GM19351 (cell line): Measurements from ENCODE around the gene MAML3.

ENCODE experiments used
- ATAC-seq: cut with Tn5 transposase; IDR thresholded peaks from one replicate; pipeline ENCODE4 v1.9.1; 2021; ENCODE audit warnings: mild to moderate bottlenecking, moderate library complexity; ENCODE audit not compliant: unreplicated experiment

Gene MAML3

DNA sequence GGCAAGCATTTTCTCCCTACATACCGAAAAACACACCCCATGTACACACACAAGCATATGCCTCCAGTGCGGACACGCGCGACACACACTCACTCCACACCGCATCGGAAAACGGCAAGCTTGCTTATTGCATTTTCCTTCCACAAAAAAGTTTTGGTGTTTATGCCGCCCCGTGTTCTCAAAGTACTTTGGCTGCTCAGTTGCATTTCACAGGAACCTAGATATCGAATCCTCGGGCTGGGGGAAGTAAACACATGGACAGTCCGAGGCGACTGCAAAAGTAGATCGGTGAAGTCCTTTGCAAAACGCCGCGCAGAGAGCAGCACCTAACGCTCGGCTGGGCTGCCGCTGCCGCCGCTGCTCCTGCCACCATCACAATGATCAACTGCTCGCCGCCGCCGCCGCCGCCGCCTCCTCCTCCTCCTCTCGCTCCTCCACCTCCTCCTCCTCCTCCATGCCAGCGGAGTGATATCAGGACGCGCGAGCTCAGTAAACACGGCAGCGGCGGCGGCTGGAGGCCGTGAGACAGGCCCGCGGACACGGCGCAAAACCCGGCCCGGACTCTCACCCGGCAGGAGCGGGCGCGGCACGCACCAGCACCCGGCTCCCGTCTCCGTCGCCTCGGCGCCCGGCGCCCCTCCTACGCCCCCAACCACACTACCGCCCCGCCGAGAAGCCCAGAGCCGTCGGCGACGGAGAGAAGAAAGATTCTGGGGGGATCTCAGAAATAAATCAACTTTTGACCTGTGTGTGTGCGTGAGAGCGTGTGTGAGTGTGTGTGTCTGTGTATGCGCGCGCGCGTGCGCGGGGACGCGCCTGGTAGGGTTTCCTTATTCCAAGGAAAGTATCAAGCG, at the start of gene MAML3:
MAML3 (minus strand) TSS at position 467 of the 854 bp plus-strand sequence. CDS start 857 bp downstream, outside the sequence.
- peak; percentile 47 for ATAC-seq

DNA sequence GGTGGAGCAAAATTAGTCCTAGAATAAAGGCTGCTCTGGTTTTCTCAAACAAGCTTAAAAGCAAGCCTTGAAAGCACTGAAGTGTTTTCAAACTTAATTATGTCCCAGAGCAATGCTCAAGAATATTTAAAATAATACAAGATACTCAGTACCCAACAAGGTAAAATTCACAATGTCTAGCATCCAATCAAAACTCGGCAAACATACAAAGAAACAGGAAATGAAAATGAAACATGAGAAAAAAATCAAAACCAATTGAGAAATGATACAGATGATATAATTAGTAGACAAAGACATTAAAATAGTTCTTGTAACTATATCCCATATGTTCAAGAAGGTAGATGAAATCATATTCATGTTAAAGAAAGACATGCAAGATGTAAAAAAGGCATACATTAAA, 45.0 kb upstream of the MAML3 start:
- ATAC-seq = no peak

DNA sequence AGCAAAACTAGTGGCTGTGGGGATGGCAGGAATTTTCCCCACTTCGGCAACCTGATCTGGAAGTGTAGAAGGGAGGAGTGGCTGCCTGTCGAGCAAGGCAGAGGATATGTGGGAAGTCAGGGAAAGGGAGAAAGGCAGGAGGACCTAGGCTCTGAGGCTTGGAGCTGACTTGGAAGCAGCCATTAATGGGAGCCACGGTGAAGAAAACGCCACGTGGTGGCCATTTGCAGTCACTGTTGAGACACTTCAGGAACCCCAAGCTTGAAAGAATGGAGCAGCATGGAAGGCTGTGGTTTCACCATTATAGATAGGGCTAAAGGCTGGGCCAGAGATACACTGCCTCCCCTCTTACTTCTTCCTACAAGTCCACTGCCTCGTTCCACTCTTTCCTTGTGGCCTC, 41.8 kb upstream of the MAML3 start:
- ATAC-seq = no peak

DNA sequence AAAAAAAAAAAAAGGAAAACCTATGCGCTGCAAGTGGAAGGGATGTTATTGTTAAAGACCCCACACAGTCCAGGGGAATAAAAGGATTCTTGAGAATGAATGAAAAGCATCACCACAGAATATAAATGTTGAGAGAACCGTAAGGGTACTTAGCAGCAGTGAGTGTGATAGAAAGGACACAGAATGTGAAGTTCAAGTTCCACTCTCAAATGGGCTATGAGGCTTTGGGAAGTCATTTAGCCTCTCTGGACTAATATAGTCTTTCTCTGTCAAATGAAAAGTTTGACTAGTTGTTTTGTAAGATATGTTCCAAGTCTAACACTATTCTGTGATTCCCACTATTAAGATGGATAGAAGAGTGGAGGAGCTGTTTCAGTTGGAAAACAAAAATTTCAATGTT, 35.8 kb upstream of the MAML3 start:
- no peak for ATAC-seq

DNA sequence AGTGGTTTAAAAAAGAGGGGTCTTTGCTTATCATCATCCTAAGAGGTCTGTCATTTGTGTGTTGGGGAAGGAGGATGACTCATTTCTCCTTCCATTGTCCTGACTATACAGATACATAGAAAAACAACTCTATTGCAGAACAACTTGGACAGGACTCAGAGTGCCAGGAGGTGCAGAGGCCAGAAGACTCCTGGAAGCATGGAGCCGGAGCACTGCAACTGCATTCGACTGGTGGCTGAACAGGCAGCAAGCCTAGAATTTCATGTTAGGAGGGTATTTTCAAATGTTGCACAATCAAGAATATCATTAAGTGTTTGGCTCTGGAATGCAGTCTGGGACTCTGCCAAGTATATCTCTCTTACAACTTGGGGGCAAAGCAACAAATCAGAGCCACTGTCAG, 35.0 kb upstream of the MAML3 start:
- ATAC-seq = no peak

DNA sequence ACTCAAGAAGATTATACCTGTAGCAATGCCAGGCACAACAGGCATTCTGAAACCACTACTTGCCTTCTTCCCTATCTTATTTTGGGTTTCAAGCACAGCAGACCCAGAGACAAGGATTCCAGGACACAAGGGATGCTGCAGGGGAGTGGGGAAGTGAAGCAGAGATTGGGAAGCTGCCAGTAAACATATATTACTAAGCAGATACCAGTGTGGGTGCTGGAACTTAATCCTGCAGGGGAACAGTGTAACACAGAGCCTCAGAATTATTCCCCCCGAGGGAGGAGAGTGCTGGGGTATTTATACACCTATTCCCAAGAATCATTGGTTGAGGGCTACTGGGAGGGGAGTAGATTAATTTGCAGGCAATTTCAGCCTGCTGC, 33.3 kb upstream of the MAML3 start:
- ATAC-seq = no peak

DNA sequence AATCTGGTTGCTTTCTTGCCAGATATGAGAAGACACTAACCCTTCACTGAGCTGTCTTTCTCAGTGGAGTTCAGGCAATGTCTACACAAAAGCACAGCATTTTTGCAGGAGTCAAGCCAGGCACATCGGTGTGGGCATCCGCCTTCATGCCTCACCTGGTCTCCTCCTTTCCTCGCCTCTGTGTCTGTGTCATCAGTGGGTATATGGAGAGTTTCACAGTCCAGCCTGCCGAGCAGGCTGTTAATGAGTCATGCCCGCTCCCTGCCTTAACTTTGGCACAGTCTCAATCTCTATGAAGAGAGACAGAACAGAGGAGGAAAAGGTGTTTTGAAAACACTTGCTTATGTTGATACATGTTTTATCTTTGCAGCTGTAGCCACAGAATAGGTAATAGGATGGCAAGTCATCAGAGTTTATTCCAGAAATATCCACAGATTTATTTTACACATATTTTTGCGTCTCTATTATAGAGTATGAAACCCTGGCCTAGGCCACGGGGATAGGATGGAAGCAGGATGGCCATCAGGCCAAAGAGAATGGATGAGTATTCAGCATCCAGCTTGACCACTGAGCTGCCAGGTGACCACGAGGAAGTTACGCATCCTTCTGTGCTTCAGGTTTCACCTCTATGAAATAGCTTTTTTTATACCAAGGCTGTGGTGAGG, 32.8 kb upstream of the MAML3 start:
- ATAC-seq = no peak

DNA sequence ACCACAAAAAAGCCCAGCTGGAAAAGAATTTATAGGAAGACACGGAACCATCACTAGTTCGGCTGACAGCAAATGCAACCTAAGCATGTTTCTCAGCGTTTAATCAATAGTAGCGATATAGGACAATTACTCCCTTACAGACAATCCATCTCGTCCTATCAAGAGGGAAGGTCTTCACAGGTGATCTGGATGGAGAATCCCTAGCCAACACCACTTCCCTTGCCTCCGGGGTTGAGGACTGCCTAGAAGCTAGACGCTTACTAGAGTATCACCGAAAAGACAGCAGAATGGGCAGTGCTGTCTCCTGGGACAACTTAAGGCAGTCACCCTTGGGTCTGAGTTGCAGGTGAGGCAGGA, 32.1 kb upstream of the MAML3 start:
- no peak for ATAC-seq

DNA sequence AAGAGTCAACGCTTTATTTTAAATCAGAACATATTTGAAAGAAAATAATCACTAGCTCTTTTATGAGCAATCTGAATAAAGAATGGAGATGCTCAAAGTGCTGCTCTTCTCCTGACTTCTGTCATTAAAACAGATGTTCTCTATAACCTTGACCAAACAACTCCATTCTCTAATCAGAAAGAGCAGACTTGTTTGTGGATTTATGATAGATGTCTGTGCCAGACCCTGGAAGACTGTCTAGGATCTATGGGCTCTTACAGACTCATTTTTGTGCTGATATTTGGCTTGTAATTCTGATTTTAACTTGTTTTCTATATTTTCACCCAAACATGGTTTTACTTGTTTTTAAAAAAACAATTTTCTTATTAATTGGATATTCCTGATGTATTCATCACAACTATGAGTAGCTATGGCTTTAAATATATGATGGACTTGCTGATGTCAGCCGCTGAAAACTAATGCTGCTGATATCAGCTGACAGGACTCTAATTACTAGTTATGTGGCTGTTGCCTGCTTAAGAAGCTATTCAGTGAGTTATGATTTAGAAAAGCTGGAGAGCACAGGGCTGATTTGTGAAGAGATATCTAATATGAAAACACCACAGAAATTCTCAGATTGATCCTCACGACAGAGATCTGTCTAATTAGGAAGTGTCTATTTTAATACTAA, 31.6 kb upstream of the MAML3 start:
- ATAC-seq = no peak

GRCh38 chr4:140183270-140183669, 29.3 kb upstream of the MAML3 start:
- no peak for ATAC-seq

DNA sequence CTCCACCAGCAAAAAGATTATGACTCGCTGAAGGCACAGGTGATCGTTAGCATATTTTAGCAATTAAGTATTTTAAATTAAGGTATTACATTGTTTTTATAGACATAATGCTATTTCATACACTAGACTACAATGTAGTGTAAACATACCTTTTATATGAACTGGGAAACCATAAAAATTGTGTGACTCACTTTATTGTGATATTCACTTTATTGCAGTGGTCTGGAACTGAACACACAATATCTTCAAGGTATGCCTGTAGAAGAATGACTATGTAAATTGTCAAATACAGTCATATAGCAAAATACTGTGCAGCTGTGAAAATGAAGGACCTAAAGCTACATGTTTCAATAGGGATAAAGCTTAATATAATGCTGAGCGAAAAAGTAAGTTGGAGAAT, 26.6 kb upstream of the MAML3 start:
- no peak for ATAC-seq

- ATAC-seq = no peak
These were observed 22.8 kb upstream of the MAML3 start for GRCh38 chr4:140176735-140177134.

- ATAC-seq = peak; percentile 54
These were observed 20.6 kb upstream of the MAML3 start for GRCh38 chr4:140174543-140174942.

DNA sequence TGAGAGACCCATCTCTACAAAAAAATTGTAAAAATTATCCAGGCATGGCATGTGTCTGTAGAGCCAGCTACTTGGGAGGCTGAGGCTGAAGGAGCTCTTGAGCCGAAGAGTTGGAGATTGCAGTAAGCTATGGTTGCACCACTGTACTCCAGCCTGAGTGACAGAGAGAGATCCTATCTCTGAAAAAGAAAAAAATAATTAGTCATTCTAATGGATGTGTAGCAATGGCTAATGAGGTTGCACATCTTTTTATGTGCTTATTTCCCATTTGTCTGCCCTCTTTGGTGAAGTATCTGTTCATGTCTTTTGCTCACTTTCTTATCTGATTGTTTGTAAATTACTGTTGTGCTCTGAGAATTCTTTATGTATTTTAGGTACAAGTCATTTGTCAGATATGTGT, 19.0 kb upstream of the MAML3 start:
- ATAC-seq = no peak

GRCh38 chr4:140170299-140170698, 16.3 kb upstream of the MAML3 start:
- no peak for ATAC-seq

GRCh38 chr4:140168936-140169335, 15.0 kb upstream of the MAML3 start:
- ATAC-seq = no peak

DNA sequence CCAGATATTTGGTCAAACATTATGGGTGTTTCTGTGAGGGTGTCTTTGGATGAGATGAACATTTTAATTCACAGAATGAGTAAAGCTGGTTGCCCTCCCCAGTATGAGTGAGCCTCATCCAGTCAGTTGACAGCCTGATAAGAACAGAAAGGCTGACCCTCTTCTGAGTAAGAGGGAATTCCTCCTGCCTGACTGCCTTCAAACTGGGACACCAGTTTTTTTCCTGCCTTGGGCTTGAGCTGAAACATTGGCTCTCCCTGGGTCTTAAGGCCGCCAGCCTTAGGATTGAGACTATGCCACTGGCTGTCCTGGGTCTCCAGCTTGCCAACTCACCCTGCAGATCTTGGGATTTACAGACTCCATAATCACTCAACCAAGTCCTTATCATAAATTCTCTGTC, 14.5 kb upstream of the MAML3 start:
- ATAC-seq = no peak

GRCh38 chr4:140163029-140163810, 9.2 kb upstream of the MAML3 start:
- ATAC-seq = no peak

DNA sequence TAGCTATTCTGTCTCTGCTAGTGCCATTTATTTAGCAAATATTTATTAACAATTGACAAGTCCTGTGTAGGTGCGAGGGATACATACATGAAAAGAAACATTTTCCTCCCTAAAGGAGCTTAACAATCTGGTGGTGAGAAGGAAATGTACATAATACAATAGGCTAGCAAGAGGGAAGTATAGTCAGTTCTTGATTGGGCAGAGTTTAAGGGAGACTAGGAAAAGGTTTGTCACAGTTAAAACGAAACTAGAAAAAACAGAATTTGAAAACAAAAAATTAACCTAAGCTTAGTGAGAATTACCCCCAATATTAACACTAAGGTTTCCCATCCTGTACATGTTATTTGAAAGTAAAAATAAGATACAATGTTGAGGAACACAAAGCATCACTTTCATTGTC, 8.6 kb upstream of the MAML3 start:
- ATAC-seq = no peak

DNA sequence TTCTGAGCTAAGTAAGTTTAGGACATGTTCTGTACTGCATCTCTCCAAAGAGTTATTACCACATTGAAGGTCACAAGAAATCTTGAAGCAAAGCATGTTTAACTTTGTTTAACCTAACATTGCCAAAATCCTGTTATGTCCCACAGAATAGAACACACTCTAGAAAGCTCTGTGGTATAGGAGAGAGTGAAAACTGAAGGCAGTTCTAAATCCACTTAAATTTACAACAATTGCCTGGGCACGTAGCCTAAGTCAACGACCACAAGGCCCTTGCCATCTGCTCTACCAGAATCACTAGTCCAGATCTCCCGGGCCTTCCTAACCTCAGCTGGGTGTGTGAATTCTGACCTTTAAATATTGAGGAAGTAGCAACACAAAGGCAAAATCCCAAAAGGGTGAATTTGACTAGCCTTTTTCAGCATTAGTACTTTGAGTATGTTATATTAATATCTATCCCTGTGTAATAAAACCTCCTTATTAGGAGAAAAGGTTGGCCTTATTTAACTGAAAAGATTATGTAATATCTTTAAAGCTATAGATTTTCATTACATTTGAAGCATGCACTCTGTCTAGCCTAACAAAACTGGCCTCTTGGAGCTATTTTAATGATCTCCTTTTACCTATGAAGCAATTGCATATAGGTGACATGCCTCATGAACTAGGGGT, 4.5 kb upstream of the MAML3 start:
- no peak for ATAC-seq

DNA sequence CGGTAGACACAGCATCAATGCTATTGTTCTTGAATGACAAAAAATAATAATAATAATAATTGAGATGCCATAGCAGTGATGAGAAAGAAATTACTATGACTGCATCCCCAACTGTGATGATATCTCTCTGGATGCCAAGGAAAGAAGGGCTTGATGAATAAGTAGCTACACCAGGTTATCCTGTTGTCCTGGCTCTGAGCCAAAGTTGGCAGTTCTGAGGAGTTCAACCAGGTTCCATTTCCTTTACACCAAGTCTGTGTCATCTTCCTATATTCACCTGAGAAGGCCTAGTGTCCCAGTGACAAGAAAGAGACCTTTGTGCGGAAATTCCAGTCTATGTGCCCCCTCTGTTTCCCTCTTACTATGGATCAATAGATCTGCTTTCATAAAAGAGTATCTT, 3.4 kb upstream of the MAML3 start:
- no peak for ATAC-seq
